Loucy (cell line): ENCODE results near the gene PRDM11.

Source experiments
- CTCF ChIP-seq: fragments of 200-600 bp; sonication (generic); conservative IDR thresholded peaks from 2 replicates; pipeline ENCODE4 v1.5.1; 2014; ENCODE audit warnings: mild to moderate bottlenecking, antibody characterized with exemption, low read length
- EZH2phosphoT487 ChIP-seq: fragments of 200-600 bp; IDR thresholded peaks from 2 replicates; pipeline ENCODE4 v1.6.1; 2018; ENCODE audit warnings: antibody characterized with exemption, mild to moderate bottlenecking, moderate library complexity, borderline replicate concordance

DNA sequence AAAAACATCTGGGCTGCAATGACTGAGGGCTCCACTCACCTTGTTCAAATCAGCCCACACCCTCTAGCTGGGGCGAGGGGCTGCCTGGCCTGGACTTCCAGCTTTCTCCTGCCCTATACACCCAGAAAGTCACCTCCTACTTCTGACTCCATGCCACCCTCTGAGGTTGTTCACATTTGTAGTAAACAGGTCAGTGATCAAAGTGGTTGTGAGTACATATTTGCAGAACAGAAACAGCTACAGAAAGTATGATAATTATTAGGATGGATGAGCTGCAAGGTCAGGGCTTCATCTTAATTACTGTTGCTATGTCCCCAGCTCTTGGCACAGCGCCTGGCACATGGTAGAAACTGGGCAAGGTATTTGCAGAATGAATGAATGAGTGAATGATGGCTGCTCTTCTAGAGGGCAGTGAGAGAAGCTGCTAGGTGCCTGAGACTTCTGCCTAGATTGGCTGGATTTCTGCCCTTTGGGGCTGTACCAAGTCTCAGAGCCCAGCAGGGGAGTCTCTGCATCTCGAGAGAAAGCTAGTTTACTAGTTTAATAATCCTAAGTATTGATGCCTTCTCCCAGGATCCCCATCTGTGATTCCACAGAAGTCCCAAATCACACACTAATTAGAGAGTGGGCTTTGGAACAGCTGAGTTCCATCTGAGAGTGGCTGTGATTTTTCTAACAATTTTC is 103.7 kb downstream of the PRDM11 start:
- TF ChIP-seq CTCF = no peak
- no peak for TF ChIP-seq EZH2phosphoT487
